SKM-1 (cell line): ENCODE results near the gene ZNF445.
"Not testable (repeated sequence)": the region's sequence is repeated elsewhere in the genome, so short reads cannot be mapped to it uniquely, and the experiment has no call there.

Experiments
- DNase-seq: peaks from one replicate; lab custom pipeline; 2025; ENCODE audit not compliant: unreplicated experiment; lab: John Stamatoyannopoulos, UW

The ZNF445 gene

GRCh38 chr3:44402548-44402947 lies 74.9 kb downstream of the ZNF445 start:
- no peak for DNase-seq

GRCh38 chr3:44400771-44401170 lies 76.7 kb downstream of the ZNF445 start:
- DNase-seq, result no peak

GRCh38 chr3:44398853-44399252 lies 78.6 kb downstream of the ZNF445 start:
- DNase-seq, result no peak

- DNase-seq, result not testable (repeated sequence)
These were observed 79.2 kb downstream of the ZNF445 start for GRCh38 chr3:44398271-44398670.

GRCh38 chr3:44396200-44397171 lies 81.0 kb downstream of the ZNF445 start:
- no peak for DNase-seq

- no peak for DNase-seq
These were observed 81.8 kb downstream of the ZNF445 start for GRCh38 chr3:44395714-44396113.

GRCh38 chr3:44392489-44392888 lies 85.0 kb downstream of the ZNF445 start:
- no peak for DNase-seq

GRCh38 chr3:44387404-44387803 lies 90.1 kb downstream of the ZNF445 start:
- DNase-seq, result no peak
